GM10248 (cell line): Measurements from ENCODE around the gene RPP14.

Source experiments
- CTCF ChIA-PET: fragments of 300-600 bp; sonication (Branson Sonifier 250); formaldehyde crosslinking; extraction: SDS; loops from one replicate; lab custom pipeline; 2021; ENCODE audit warnings: antibody characterized with exemption; lab: Yijun Ruan, JAX
- POLR2A ChIA-PET: fragments of 350-650 bp; sonication (Branson Sonifier 250); formaldehyde crosslinking; extraction: SDS; loops from one replicate; lab custom pipeline; 2020; ENCODE audit warnings: antibody characterized with exemption; lab: Yijun Ruan, JAX
- DNase-seq: peaks from one replicate; pipeline ENCODE4 v3.0.0; 2012; ENCODE audit errors: extremely low spot score
- CTCF ChIP-seq: IDR thresholded peaks from 2 replicates; pipeline ENCODE4 v1.5.1; 2012; ENCODE audit warnings: mild to moderate bottlenecking, low read depth; ENCODE audit errors: extremely low read depth, missing control alignments, control extremely low read depth

RPP14 gene

GRCh38 chr3:58305882-58306711 lies at the start of gene RPP14, which contains the start of gene HTD2:
Gene RPP14 (plus strand): TSS chr3:58306245. CDS start chr3:58310330, 4,085 bp downstream.
Gene HTD2 (plus strand): TSS chr3:58306520. CDS start chr3:58317614, 11,094 bp downstream.
- POLR2A ChIA-PET, result interaction anchor here (0.9 to 2.5 kb wide), 7 partner anchors 19 to 118 kb away, joined by 3 to 6 read pairs (median 4); no protein-coding TSS in a partner anchor
- CTCF ChIA-PET, result interaction anchor here (0.5 to 19.6 kb wide), 89 partner anchors 11 to 1484 kb away, joined by 3 to 560 read pairs (median 4); partner anchors contain the start of genes ABHD6, ACOX2, FLNB and KCTD6
- TF ChIP-seq CTCF, result peak; percentile 98
- DNase-seq, result peak; percentile 96

- POLR2A ChIA-PET, result no interaction called here
- TF ChIP-seq CTCF, result no peak
- CTCF ChIA-PET, result no interaction called here
- no peak for DNase-seq
These were observed 49.5 kb upstream of the RPP14 start for GRCh38 chr3:58256511-58256910.

- TF ChIP-seq CTCF, result no peak
- ChIA-PET POLR2A (no interaction called here), CTCF (interaction anchor here (0.6 to 1.0 kb wide), 2 partner anchors 41 to 80 kb away, joined by 3 read pairs; no protein-coding TSS in a partner anchor)
- DNase-seq, result no peak
These were observed 47.5 kb upstream of the RPP14 start for GRCh38 chr3:58258392-58259055.

GRCh38 chr3:58260261-58260731 lies 45.7 kb upstream of the RPP14 start:
- no peak for TF ChIP-seq CTCF
- CTCF ChIA-PET, result interaction anchor here (1.2 to 1.4 kb wide), 3 partner anchors 30 to 94 kb away, joined by 3 to 6 read pairs (median 3); partner anchors contain the start of genes HTD2 and RPP14
- POLR2A ChIA-PET, result no interaction called here
- DNase-seq, result peak; percentile 38

GRCh38 chr3:58260733-58261132 lies 45.3 kb upstream of the RPP14 start:
- no peak for DNase-seq
- no peak for TF ChIP-seq CTCF
- ChIA-PET CTCF (interaction anchor here (0.7 to 1.4 kb wide), 4 partner anchors 30 to 94 kb away, joined by 3 to 6 read pairs (median 4); partner anchors contain the start of genes HTD2 and RPP14), POLR2A (no interaction called here)

- no peak for TF ChIP-seq CTCF
- DNase-seq, result peak; percentile 32
- ChIA-PET CTCF (interaction anchor here (1.6 to 3.2 kb wide), 2 partner anchors 44 to 85 kb away, joined by 5 to 9 read pairs; partner anchors contain the start of genes HTD2 and RPP14), POLR2A (no interaction called here)
These were observed 43.9 kb upstream of the RPP14 start for GRCh38 chr3:58261954-58262666.
